Loucy (cell line): ENCODE data around the gene MTMR10.

Source experiments
- CTCF ChIP-seq: fragments of 200-600 bp; sonication (generic); conservative IDR thresholded peaks from 2 replicates; pipeline ENCODE4 v1.5.1; 2014; ENCODE audit warnings: mild to moderate bottlenecking, antibody characterized with exemption, low read length
- EZH2phosphoT487 ChIP-seq: fragments of 200-600 bp; IDR thresholded peaks from 2 replicates; pipeline ENCODE4 v1.6.1; 2018; ENCODE audit warnings: antibody characterized with exemption, mild to moderate bottlenecking, moderate library complexity, borderline replicate concordance

GRCh38 chr15:30927148-30927761 is 64.2 kb downstream of the MTMR10 start:
- TF ChIP-seq CTCF, result no peak
- TF ChIP-seq EZH2phosphoT487, result no peak
